Activated T-helper 1 cell treated with Interleukin-2 at 50 U/mL for 16 hours (primary cell): ENCODE measurements around the gene DNAH11.
"Not testable (repeated sequence)": the region's sequence is repeated elsewhere in the genome, so short reads cannot be mapped to it uniquely, and the experiment has no call there.

Source experiments
- DNase-seq: peaks from one replicate; pipeline ENCODE4 v3.0.0-alpha.2; 2020; ENCODE audit warnings: low read depth

DNAH11 gene, protein sequence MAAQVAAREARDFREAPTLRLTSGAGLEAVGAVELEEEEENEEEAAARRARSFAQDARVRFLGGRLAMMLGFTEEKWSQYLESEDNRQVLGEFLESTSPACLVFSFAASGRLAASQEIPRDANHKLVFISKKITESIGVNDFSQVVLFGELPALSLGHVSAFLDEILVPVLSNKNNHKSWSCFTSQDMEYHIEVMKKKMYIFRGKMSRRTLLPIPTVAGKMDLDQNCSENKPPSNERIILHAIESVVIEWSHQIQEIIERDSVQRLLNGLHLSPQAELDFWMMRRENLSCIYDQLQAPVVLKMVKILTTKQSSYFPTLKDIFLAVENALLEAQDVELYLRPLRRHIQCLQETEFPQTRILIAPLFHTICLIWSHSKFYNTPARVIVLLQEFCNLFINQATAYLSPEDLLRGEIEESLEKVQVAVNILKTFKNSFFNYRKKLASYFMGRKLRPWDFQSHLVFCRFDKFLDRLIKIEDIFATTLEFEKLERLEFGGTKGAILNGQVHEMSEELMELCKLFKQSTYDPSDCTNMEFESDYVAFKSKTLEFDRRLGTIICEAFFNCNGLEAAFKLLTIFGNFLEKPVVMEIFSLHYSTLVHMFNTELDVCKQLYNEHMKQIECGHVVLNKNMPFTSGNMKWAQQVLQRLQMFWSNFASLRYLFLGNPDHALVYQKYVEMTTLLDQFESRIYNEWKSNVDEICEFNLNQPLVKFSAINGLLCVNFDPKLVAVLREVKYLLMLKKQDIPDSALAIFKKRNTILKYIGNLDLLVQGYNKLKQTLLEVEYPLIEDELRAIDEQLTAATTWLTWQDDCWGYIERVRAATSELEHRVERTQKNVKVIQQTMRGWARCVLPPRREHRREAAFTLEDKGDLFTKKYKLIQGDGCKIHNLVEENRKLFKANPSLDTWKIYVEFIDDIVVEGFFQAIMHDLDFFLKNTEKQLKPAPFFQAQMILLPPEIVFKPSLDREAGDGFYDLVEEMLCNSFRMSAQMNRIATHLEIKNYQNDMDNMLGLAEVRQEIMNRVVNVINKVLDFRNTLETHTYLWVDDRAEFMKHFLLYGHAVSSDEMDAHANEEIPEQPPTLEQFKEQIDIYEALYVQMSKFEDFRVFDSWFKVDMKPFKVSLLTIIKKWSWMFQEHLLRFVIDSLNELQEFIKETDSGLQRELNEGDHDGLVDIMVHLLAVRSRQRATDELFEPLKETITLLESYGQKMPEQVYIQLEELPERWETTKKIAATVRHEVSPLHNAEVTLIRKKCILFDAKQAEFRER (N-terminal part only)

DNA sequence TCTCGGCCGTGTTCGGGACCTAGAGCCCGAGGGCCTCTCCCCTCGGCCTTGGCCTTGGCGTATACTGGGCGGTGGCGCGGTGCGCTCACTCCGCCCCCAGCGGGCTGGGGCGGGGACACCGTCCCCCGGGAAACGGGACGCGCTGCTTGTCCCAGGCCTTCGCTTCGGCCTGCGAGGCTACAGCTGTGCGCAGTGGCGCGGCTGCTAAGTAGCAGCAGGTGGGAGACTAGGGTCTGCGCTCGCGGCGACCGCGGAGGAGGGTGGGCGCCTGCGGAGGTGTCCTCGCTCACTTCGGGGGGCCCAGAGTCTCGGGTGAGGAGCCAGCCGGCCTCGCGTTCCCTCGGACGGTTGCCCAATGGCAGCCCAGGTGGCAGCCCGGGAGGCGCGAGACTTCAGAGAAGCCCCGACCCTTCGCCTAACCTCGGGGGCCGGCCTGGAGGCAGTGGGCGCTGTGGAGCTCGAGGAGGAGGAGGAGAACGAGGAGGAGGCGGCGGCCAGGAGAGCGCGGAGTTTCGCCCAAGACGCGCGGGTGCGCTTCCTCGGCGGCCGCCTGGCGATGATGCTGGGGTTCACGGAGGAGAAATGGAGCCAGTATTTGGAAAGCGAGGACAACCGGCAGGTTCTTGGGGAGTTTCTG lies at the start of gene DNAH11:
Gene DNAH11, plus strand, starts transcription at position 149 of the 637 bp plus-strand sequence. Its CDS starts 207 bp downstream, at position 356.
- no peak for DNase-seq

DNA sequence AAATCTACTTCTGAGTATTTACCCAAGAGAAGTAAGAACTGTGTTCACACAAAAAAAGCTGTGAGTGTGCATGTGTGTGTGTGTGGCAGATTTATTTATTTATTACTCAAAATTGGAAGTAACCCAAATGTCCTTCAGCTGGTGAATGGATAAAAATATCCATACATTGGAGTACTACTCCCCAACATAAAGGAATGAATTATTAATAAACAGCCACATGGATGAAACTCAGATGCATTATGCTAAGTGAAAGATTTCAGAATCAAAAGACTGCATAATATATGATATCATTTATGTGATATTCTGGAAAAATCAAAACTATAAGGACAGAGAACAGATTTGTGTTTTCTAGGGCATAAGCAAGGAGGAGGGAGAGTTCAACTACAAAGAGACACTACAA lies 47.1 kb upstream of the DNAH11 start:
- DNase-seq = no peak

DNA sequence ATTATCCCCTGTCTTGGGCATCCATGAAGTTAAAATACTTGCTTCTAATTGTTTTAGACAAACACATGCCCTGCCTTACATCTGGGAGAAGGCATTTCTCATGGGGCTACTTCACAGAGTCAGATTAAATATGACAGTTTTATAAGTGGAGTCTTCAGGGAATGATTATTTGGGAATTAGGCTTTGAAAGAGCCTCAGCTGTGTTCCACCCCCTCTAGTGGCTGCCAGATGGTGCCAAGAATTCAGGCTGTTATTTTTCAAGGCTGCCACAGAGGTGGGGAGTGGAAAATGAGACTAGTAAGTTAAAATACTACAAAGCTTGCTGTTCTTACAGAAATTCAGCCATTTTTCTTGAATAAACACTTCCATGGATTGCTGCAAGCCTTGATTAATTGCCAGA lies 45.8 kb upstream of the DNAH11 start:
- no peak for DNase-seq

DNA sequence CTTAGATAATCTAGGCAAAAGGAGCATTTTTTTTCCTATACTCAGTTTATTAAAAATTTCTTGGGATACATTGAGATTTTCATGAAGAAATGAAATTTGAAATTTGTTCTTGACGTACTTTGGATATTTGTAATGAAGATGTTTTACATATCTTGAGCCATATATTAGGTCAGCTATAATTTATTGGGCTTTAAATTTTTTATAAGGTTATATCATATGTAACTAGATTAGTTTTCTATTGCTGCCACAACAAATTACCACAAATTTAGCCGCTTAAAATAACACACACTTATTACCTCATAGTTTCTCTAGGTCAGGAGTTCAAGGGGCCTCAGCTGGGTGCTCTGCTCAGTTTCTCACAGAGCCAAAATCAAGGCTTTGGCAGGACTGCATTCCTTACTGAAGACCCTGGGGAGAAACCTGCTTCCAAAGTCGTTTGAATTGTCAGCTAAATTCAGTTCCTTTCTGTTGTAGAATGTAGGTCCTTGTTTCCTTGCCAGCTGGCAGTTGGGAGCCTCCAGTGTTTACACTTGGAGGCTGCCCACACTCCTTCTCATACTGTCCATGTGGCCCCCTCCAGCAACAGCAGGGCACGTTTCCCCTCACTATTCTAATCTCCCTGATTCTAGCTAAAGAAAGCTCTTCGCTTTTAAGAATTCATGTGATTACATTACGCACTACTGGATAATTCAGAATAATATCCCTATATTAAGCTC lies 42.6 kb upstream of the DNAH11 start:
- no peak for DNase-seq

DNA sequence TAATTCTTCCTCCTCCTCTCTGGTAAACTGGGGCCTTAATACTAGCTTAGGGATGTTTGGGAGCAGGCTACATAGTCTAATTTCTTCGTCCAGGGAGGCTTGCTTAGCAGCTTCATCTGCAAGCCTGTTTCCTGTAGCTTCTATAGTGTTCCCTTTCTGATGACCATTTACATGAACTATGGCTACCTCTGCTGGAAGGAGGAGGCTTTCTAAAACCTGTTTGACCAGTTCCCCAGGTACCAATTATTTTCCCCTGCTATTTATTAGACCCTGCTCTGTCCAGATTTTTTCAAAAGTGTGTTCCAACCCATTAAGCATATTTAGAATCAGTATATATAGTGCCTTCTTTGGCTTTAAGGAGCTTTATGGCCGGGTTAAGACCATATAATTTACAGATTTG lies 38.8 kb upstream of the DNAH11 start:
- DNase-seq = no peak

DNA sequence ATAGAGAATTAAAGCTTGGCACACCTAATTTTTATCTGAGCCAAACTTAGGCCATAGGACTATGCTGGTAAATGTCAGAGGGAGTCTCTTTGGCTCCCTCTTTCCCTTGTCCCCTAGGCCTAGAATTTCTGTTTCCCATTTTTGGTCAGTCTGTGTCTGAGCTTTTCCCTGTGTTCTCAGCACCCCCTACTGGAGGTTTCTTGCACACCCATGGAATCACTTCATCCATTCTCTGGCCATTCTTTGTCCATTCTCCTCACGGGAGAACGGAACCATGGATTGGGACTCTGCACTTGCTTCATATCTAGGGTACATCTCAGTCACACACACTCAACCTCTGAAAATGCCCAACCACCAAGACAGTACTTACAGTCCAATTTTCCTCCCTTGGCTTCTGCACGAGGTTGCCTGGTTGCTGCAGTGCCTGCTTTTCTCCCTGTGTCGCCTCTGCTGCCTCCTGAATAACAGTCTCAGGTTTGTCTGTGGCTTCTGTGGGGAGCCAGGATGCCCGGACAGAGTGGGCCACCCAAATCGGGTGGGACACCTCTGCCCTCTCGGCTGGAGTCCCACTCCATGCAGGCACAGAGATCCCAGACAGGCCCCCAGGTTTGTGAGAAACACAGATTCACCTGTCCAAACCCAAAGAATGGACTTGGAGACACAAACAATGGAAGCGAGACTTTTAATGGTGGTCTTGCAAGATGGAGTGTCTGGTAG lies 35.1 kb upstream of the DNAH11 start:
- no peak for DNase-seq

DNA sequence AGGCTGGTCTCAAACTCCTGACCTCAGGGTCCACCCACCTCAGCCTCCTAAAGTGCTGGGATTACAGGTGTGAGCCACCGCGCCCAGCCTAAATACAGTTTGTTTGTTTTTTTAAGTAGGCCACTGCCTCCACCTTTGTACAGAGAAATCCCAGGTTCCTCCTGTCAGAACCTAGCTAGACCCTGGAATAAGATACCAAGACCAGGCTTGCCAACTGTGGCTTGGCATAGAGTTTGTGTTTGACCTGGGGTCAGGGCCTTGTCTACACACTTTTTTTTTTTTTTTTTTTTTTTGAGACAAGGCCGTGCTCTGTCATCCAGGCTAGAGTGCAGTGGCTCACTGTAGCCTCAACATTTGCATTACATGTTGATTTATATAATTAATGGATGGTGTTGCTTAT lies 34.3 kb upstream of the DNAH11 start:
- no peak for DNase-seq

DNA sequence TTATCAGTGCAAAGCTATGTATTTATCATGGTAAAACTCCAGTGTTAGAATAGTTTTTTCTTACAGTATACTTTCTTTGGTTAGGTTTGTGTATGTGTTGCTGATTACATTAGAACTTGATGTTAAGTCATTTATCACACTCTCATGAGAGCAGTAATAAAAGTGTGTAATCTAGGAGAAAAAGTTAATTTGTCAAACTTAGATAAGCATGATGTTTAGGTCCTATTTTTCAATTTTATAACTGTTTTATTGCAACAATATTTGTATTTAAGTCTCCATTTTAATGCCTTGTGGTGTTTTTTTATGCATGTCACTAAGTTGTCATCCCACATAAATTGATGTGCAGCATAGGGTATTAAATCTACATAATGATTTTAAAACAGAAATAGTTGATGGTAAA lies 28.8 kb upstream of the DNAH11 start:
- no peak for DNase-seq

DNA sequence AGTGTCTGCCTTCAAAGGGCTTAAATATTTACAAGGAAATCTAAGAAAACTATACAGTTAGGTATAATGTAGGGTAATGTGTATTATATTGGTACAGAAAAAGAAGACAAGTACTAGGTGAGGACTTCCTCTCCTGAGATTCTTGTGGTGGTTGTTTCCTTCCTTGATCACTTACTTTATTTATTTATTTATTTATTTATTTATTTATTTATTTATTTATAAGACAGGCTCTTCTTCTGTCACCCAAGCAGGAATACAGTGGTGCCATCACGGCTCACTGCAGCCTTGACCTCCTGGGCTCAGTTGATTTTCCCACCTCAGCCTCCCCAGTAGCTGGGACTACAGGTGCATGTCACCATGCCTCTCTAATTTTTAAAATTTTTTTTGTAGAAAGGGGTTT lies 18.2 kb upstream of the DNAH11 start:
- DNase-seq = no peak

DNA sequence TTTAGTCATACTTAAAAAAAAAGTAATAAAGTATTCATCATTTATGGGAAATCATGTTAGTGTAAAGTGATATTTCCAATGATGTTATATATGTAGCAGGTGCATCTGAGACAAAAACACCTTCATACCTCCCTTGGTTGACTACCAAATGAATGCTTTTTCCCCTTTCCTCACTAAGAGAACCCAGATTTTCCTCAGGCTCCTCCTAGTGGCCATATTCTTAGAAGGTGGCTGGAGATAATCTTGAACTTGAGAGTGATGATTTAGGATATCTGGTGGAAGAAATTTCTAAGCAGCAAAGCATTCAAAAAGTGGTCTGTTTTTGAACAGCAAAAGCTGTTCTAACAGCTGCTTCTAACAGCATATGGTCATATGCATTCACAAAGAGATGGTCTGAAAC lies 16.8 kb upstream of the DNAH11 start:
- DNase-seq = no peak

DNA sequence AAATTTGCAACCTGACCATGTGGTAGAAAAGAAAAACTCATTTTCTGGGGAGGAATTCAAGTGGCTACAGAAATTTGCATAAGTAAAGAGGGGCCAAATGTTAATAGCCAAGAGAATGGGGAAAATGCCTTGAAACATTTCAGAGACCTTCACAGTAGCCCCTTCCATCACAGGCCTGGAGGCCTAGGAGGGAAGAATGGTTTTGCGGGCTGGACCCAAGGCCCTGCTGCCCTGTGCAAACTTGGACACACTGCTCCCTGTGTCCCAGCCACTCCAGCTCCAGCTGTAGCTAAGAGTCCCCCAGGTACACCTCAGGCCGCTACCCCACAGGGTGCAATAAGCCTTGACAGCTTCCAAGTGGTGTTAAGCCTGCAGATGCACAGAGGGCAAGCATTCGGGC lies 16.4 kb upstream of the DNAH11 start:
- DNase-seq = no peak

DNA sequence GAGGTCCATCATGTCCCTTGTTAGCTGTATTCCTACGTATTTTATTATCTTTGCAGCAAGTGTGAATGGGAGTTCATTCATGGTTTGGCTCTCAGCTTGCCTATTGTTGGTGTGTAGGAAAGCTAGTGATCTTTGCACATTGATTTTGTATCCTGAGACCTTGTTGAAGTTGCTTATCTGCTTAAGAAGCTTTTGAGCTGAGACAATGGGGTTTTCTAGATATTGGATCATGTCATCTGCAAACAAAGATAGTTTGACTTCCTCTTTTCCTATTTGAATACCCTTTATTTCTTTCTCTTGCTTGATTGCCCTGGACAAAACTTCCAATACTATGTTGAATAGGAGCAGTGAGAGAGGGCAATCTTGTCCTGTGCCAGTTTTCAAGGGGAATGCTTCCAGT lies 10.4 kb upstream of the DNAH11 start:
- not testable (repeated sequence) for DNase-seq

DNA sequence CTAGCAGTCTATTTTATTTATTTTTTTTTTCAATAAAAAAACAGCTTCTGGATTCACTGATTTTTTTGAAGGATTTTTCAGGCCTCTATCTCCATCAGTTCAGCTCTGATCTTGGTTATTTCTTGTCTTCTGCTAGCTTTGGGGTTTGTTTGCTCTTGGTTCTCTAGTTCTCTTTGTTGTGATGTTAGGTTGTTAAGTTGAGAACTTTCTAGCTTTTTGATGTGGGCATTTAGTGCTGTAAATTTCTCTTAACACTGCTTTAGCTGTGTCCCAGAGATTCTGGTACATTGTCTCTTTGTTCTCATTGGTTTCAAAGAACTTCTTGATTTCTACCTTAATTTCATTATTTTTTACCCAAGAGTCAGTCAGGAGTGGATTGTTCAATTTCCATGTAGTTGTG lies 9.2 kb upstream of the DNAH11 start:
- not testable (repeated sequence) for DNase-seq

DNA sequence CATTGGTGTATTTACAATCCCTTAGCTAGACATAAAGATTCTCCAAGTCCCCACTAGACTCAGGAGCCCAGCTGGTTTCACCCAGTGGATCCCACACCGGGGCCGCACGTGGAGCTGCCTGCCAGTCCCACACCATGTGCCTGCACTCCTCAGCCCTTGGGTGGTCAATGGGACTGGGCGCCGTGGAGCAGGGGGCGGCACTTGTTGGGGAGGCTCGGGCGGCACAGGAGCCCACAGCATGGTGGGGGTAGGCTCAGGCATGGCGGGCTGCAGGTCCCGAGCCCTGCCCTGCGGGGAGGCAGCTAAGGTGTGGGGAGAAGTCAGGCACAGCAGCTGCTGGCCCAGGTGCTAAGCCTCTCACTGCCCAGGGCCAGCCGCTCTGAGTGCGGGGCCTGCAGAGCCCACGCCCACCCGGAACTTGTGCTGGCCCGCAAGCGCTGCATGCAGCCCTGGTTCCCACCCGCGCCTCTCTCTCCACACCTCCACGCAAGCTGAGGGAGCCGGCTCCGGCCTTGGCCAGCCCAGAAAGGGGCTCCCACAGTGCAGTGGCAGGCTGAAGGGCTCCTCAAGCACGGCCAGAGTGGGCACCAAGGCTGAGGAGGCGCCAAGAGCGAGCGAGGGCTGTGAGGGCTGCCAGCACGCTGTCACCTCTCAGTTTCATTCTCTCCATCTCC lies 6.3 kb upstream of the DNAH11 start:
- DNase-seq = not testable (repeated sequence)

DNA sequence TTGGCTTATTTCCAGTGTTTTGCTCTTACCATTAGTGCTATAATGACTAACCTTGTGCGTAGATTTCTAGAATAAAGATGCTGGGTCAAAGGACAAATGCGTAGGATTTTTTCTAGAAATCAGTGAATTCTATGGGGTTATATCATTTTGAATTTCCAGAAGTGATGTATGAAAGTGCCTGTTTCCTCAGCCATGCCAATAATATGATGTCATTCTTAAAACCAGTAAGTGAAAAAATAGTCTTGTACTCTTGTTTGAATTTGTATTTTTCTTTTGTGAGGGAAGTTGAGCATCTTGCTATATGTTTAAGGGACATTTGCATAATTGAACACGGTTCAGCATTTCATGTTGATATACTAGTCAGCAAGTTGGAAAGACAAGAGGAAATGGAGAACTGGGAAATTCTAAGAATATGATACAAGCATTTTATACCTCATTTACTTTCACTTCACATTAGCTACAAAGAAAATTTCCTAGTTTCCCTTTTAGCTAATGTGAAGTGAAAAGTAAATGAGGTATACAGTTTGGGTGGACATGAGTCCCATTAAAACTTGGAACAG lies 3.8 kb upstream of the DNAH11 start:
- no peak for DNase-seq

DNA sequence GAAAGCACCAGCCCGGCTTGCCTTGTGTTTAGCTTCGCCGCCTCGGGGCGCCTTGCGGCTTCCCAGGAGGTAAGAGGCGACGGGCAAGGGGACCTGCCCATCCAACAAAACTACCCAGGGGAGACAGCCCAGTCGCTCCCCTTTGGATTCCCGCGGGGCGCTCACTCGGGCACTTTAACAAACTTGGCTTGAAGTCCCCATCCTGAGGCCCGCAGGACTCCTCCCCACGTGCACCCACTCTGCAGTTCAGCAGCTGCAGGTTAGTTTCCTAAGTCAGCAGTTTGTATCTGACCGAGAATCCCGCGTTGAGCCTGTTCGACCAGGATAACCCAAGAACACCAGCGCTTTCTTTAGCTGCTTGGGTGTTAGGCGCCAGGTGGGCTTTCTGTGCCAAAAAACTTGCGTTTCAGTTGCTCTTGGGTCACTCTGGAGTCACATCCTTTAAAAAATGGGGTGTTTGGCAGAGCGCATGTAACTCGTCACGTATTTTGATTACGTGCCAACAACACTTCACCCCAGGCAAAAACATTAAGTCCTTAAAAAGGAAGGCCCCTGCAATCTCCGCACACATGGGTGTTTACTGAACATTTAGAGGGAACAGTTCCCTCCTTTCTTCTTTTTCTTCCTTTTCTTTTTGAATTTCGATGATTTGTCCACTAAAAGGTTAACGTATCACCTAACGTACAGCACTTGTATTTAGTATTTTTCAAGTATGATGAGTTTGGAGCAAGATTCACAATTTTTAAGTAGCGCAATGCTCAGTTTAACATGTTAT lies 876 bp downstream of the DNAH11 start:
- DNase-seq = no peak

DNA sequence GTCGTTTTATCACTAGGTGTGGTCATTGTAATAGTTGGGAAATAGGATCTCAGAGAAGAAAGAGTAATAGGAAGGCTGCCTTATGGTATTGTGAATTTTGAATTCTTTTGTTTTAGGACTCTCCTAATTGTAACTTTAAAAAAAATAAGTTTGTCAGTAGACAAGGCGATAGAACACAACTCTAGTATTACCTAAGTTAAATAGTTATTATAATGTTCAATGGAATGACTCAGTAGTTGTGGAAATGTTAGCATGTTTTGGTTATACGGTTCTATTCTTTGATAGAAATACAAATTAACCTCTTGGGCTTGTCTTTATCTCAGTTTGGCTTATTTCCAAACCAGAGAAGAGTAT lies 1.4 kb downstream of the DNAH11 start:
- DNase-seq = no peak

DNA sequence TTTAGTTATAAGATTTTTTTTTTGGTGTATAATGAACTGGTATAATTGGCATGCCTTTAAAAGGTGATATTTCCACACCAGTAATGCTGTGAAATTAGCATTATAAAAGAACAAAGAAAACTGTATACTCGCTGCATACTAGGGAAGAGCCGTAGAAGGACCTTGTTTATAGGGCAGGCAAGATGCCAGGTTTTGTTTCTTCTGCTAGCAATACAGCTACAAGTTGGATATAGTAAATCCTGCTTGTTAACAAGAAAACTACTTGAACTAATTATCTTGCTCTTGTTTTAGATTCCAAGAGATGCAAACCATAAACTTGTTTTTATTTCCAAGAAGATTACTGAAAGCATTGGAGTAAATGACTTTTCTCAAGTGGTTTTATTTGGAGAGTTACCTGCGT lies 1.9 kb downstream of the DNAH11 start:
- no peak for DNase-seq

DNA sequence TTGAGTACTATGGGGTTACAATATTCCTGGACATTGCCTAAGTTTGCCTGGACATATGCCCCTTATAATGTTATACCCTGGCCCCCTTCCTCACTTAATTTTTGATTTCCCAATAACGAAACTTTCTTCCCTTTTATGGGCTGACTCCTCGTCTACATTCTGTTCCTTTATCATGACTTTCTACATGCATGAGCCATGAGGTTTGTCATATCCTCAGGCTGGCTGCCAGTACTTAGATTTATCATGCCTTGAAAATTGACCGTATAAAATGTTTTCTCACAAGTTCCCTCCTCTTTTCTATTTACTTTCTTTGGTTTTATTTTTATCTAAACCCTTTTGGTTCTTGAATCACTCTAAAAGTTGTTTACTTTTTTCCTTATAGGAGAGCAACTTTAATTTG lies 4.7 kb downstream of the DNAH11 start:
- DNase-seq = no peak
